Measurements from ENCODE around the gene SHBG. TPM values are rescaled to one million over a fixed set of nuclear protein-coding genes. Genes with fewer than 3 reads are reported as not detected.

Gene SHBG
- total RNA-seq = not detected
- long read RNA-seq, partial matches to known transcripts = 0 of 1 reads
- long read RNA-seq, other reads (novel, unspliced or antisense) = 0 of 1 reads

DNA sequence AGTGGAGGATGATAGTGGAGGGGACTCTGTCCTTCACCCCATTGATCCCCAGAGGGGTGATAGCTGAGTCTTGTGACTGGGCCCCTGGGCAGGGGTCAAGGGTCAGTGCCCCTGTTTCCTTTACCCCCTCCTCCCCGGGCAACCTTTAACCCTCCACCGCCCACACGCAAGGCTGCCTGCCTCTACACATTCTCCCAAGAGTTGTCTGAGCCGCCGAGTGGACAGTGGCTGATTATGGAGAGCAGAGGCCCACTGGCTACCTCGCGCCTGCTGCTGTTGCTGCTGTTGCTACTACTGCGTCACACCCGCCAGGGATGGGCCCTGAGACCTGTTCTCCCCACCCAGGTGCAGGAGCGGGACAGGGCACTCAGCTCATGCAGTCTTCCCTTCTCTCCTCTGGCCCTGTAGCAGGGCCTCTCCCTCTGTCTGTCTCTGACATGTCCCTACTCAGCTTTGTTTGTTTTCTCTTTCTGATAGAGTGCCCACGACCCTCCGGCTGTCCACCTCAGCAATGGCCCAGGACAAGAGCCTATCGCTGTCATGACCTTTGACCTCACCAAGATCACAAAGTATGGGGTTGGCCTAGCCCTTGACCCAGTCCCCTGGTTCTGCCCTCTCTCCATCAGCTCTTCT lies at the start of gene SHBG:
Gene SHBG (plus strand): TSS at position 197 of the 633 bp plus-strand sequence. CDS start 38 bp downstream, at position 235.
- ATAC-seq = no peak
- peaks cover 17% of the 10 kb centered on the region for H3K4me1 ChIP-seq
- intact Hi-C loops (cut with DNase I) = no loop called here
- H3K27ac ChIP-seq = no peak within 1 kb of the TSS
- H3K4me3 ChIP-seq = no peak within 1 kb of the TSS
- no peaks in the 10 kb centered on the region for H3K9me3 ChIP-seq
- H3K27me3 ChIP-seq (ENCODE audit: low read depth) = no peaks in the 10 kb centered on the region
- H3K36me3 ChIP-seq = peaks cover 12% of the 10 kb centered on the region
- TF ChIP-seq CTCF (IDR thresholded peaks at IDR 0.05) = no peak
- no peak for DNase-seq

DNA sequence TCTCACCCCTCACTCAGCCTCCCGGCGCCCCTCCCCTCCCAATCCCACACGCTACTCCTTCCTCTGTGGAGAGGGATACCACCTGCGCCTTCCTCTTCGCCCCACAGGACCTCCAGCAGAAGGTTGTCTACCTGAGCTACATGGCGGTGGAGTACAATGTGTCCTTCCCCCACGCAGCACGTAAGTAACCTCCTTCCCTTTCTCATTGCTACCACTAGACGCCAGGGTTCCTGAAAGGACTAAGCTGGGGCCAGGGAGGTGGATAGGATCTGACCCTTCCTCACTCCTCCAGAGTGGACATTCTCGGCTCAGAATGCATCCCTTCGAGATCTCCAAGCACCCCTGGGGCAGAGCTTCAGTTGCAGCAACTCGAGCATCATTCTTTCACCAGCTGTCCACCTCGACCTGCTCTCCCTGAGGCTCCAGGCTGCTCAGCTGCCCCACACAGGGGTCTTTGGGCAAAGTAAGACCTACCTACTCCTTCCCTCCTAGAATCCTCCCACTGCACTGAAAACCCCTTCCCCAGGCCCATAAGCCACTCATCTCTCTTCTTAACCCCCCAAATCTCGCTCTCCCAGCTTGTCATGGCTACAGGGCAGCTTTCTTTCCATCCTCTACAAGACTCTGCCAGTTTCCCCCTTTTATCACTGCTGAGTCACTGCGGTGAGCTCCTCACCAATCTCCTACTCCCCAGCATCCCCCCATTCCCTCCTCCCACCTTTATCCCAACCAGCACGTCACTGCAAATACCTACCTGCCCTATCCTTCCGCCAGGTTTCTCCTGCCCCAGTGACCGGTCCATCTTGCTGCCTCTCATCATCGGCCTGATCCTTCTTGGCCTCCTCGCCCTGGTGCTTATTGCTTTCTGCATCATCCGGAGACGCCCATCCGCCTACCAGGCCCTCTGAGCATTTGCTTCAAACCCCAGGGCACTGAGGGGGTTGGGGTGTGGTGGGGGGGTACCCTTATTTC lies 49.0 kb upstream of the SHBG start:
- peaks cover 74% of the 10 kb centered on the region for H3K4me1 ChIP-seq
- peak overlapping the region; percentile 97 for H3K27ac ChIP-seq
- H3K36me3 ChIP-seq = peaks cover 34% of the 10 kb centered on the region

GRCh38 chr17:7582396-7583252 lies 47.3 kb upstream of the SHBG start:
- intact Hi-C loops (cut with DNase I) = no loop called here
- DNase-seq = no peak
- H3K27me3 ChIP-seq (ENCODE audit: low read depth) = no peaks in the 10 kb centered on the region
- H3K4me3 ChIP-seq = peak overlapping the region; percentile 78
- peaks cover 57% of the 10 kb centered on the region for H3K4me1 ChIP-seq
- H3K9me3 ChIP-seq = no peaks in the 10 kb centered on the region
- TF ChIP-seq CTCF (IDR thresholded peaks at IDR 0.05) = no peak
- peak overlapping the region; percentile 97 for H3K27ac ChIP-seq
- peaks cover 29% of the 10 kb centered on the region for H3K36me3 ChIP-seq
- ATAC-seq = no peak

More for the DNA sequence above, 49.0 kb upstream of the SHBG start:
- no peak for ATAC-seq
- Histone ChIP-seq H3K9me3 (no peaks in the 10 kb centered on the region), H3K4me3 (peak overlapping the region; percentile 78), H3K27me3 (ENCODE audit: low read depth) (no peaks in the 10 kb centered on the region)
- TF ChIP-seq CTCF (IDR thresholded peaks at IDR 0.05) = no peak
- intact Hi-C loops (cut with DNase I) = no loop called here
- DNase-seq = no peak

DNA sequence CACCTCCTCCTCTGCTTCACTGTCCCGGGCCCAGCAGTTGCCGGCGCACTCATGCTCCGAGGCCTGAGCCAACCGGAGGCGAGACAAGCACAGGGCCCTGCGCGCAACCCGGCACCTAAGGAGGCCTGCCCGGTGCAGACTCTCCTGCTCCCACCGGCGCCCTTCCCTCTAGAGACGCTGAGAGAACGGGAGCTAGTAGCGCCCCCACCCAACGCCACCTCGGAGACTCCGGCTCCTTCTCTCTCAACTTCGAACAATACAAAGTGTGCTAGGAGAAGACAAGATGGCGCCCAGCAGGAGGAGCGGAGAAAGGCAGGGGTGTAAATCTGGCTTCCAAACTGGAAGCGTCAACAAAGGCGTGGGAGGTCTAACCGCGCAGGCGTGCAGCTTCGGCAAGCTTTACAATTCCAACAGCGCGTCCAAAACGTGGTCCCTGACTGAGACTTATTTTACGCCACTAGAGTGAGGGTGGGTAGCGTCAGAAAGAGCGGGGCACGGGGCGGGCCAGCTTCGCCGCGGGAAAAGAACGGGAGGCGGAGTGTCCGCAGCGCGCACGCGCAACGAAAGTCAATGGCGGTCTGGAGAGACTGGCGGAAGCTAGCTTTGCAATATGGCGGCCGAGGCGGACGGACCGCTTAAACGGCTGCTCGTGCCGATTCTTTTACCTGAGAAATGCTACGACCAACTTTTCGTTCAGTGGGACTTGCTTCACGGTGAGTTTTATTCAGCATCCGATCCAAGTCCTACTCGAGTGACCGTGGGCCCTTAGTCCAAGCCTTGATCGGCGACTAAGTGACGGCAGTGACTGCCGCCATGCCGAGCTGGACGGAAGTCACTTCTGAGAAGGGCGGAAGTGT lies 46.5 kb upstream of the SHBG start, which contains the start of gene MPDU1:
Gene MPDU1 (plus strand): TSS at position 600 of the 857 bp plus-strand sequence. CDS start 11 bp downstream, at position 611.
- peak; percentile 97 for DNase-seq
- TF ChIP-seq CTCF (IDR thresholded peaks at IDR 0.05) = no peak
- Histone ChIP-seq H3K4me1 (peaks cover 59% of the 10 kb centered on the region), H3K27me3 (ENCODE audit: low read depth) (no peaks in the 10 kb centered on the region), H3K36me3 (peaks cover 29% of the 10 kb centered on the region), H3K4me3 (peak within 1 kb of the TSS; percentile 78), H3K9me3 (no peaks in the 10 kb centered on the region), H3K27ac (peak within 1 kb of the TSS; percentile 97)
- peak; percentile 91 to 92 for ATAC-seq
- intact Hi-C loops (cut with DNase I) = no loop called here
